NCI-H82 treated with DMSO at 0.1 percent for 48 hours (cell line): ENCODE data around the gene MAP1LC3B2.

Experiments
- DNase-seq: peaks from one replicate; lab custom pipeline; 2025; ENCODE audit not compliant: unreplicated experiment; lab: John Stamatoyannopoulos, UW

MAP1LC3B2 gene

GRCh38 chr12:116610971-116611541 lies 51.9 kb downstream of the MAP1LC3B2 start:
- no peak for DNase-seq

GRCh38 chr12:116612436-116612835 lies 53.3 kb downstream of the MAP1LC3B2 start:
- DNase-seq = no peak

GRCh38 chr12:116613256-116613655 lies 54.1 kb downstream of the MAP1LC3B2 start:
- DNase-seq = no peak

- DNase-seq = no peak
These were observed 55.2 kb downstream of the MAP1LC3B2 start for GRCh38 chr12:116614194-116614915.

GRCh38 chr12:116615141-116615861 lies 56.1 kb downstream of the MAP1LC3B2 start:
- no peak for DNase-seq

GRCh38 chr12:116616536-116617248 lies 57.5 kb downstream of the MAP1LC3B2 start:
- no peak for DNase-seq

GRCh38 chr12:116619246-116619645 lies 60.1 kb downstream of the MAP1LC3B2 start:
- no peak for DNase-seq

- DNase-seq = no peak
These were observed 60.9 kb downstream of the MAP1LC3B2 start for GRCh38 chr12:116620124-116620491.

GRCh38 chr12:116620492-116621191 lies 61.5 kb downstream of the MAP1LC3B2 start:
- DNase-seq = no peak

- DNase-seq = no peak
These were observed 62.0 kb downstream of the MAP1LC3B2 start for GRCh38 chr12:116621194-116621593.

- no peak for DNase-seq
These were observed 65.3 kb downstream of the MAP1LC3B2 start for GRCh38 chr12:116624516-116624915.

GRCh38 chr12:116626153-116626552 lies 67.0 kb downstream of the MAP1LC3B2 start:
- no peak for DNase-seq
